HepG2 (cell line): ENCODE data around the gene ZNF684. TPM values are rescaled to one million over a fixed set of nuclear protein-coding genes. Genes with fewer than 3 reads are reported as not detected.

ENCODE experiments used
- CEBPG ChIP-seq: IDR thresholded peaks from 2 replicates; pipeline ENCODE4 v1.6.1; 2016
- CREBL2 ChIP-seq: sonication (generic); formaldehyde crosslinking; IDR thresholded peaks from 2 replicates; pipeline ENCODE4 v1.8.1; 2023; ENCODE audit warnings: missing genetic modification reagents, mild to moderate bottlenecking, borderline replicate concordance
- HMG20A ChIP-seq: IDR thresholded peaks from 2 replicates; pipeline ENCODE4 v1.6.1; 2016; ENCODE audit warnings: borderline replicate concordance
- KDM5A ChIP-seq: fragments of 200-600 bp; sonication (generic); IDR thresholded peaks from 2 replicates; pipeline ENCODE4 v1.7.0; 2018; ENCODE audit warnings: antibody characterized with exemption, mild to moderate bottlenecking, low read length, borderline replicate concordance
- MXD3 ChIP-seq: IDR thresholded peaks from 2 replicates; pipeline ENCODE4 v1.6.1; 2016; ENCODE audit warnings: mild to moderate bottlenecking, missing biosample characterization, missing genetic modification reagents
- MXD4 ChIP-seq: IDR thresholded peaks from 2 replicates; pipeline ENCODE4 v1.6.1; 2016; ENCODE audit warnings: mild to moderate bottlenecking, missing biosample characterization, missing genetic modification reagents
- NKX3-1 ChIP-seq: sonication (generic); formaldehyde crosslinking; IDR thresholded peaks from 2 replicates; pipeline ENCODE4 v1.5.0; 2020; ENCODE audit warnings: missing genetic modification reagents
- SMAD1 ChIP-seq: sonication (generic); formaldehyde crosslinking; IDR thresholded peaks from 2 replicates; pipeline ENCODE4 v1.4.0; 2020; ENCODE audit warnings: missing genetic modification reagents, low read depth, mild to moderate bottlenecking, borderline replicate concordance
- SP1 ChIP-seq, 2 experiments: fragments of 450-650 bp in 1 of 2; sonication (generic) in 1 of 2; formaldehyde crosslinking in 1 of 2; IDR thresholded peaks; 2 replicates each; pipeline versions ENCODE4 v1.4.0 to v1.6.1; 2016 to 2020; ENCODE audit warnings: missing genetic modification reagents in 1 of 2
- TARDBP ChIP-seq: sonication (generic); formaldehyde crosslinking; IDR thresholded peaks from 2 replicates; pipeline ENCODE4 v1.8.0; 2022; ENCODE audit warnings: mild to moderate bottlenecking, missing genetic modification reagents
- ZEB1 ChIP-seq: IDR thresholded peaks from 2 replicates; pipeline ENCODE4 v1.6.1; 2012; ENCODE audit warnings: mild to moderate bottlenecking, low read depth, inconsistent platforms; ENCODE audit not compliant: insufficient replicate concordance
- ZKSCAN1 ChIP-seq: fragments of 150-350 bp; IDR thresholded peaks from 2 replicates; pipeline ENCODE4 v1.6.1; 2014; ENCODE audit warnings: low read length
- ZMYM3 ChIP-seq: sonication (generic); formaldehyde crosslinking; IDR thresholded peaks from 2 replicates; pipeline ENCODE4 v1.5.1; 2020; ENCODE audit warnings: mild to moderate bottlenecking, missing genetic modification reagents
- ZNF101 ChIP-seq: sonication (generic); formaldehyde crosslinking; IDR thresholded peaks from 2 replicates; pipeline ENCODE4 v1.4.0; 2020; ENCODE audit warnings: mild to moderate bottlenecking, low read depth, missing genetic modification reagents, borderline replicate concordance
- ZNF138 ChIP-seq: sonication (generic); formaldehyde crosslinking; IDR thresholded peaks from 2 replicates; pipeline ENCODE4 v1.5.0; 2020; ENCODE audit warnings: mild to moderate bottlenecking, low read depth, missing genetic modification reagents
- ZNF251 ChIP-seq: sonication (generic); formaldehyde crosslinking; IDR thresholded peaks from 2 replicates; pipeline ENCODE4 v1.9.0; 2021; ENCODE audit warnings: mild to moderate bottlenecking, missing genetic modification reagents
- ZNF34 ChIP-seq: sonication (generic); formaldehyde crosslinking; IDR thresholded peaks from 2 replicates; pipeline ENCODE4 v1.4.0; 2020; ENCODE audit warnings: mild to moderate bottlenecking, missing genetic modification reagents, borderline replicate concordance
- ZNF773 ChIP-seq: sonication (generic); formaldehyde crosslinking; IDR thresholded peaks from 2 replicates; pipeline ENCODE4 v1.4.0; 2020; ENCODE audit warnings: missing genetic modification reagents, borderline replicate concordance
- polyA plus RNA-seq, 8 experiments: library from polyadenylated mRNA; depleted of rRNA in 3 of 8; stranded (reverse) in 7 of 8; unstranded in 1 of 8; fragments of >200 nt; fragmentation: Illumina TruSeq in 4 of 8; extraction: Trizol in 4 of 8; gene quantifications; 2 replicates each; pipeline versions ENCODE4 v1.2.1 to v1.2.3, GENCODE V29; 2011 to 2016; ENCODE audit warnings: low read depth in 4 of 8, missing spikeins in 1 of 8, mixed read lengths in 1 of 8; ENCODE audit not compliant: insufficient read depth in 1 of 8
- total RNA-seq, 5 experiments: library from RNA; depleted of rRNA; stranded (reverse); fragments of >200 nt; fragmentation: Illumina TruSeq; extraction: Trizol; gene quantifications; 2 replicates each; pipeline ENCODE4 v1.2.3, GENCODE V29; 2016; ENCODE audit warnings: low read depth in 1 of 5
- TF ChIP-seq, protein P1 (sequence below): sonication (generic); formaldehyde crosslinking; IDR thresholded peaks from 2 replicates; pipeline ENCODE4 v1.4.0; 2020; ENCODE audit warnings: mild to moderate bottlenecking, missing genetic modification reagents
- TF ChIP-seq, protein P2 (sequence below): sonication (generic); formaldehyde crosslinking; IDR thresholded peaks from 2 replicates; pipeline ENCODE4 v1.8.0; 2022; ENCODE audit warnings: missing genetic modification reagents, mild to moderate bottlenecking, moderate library complexity, borderline replicate concordance
- TF ChIP-seq, protein P3 (sequence below): sonication (generic); formaldehyde crosslinking; IDR thresholded peaks from 2 replicates; pipeline ENCODE4 v1.5.1; 2020; ENCODE audit warnings: mild to moderate bottlenecking, missing genetic modification reagents

ZNF684 gene
- total and polyA plus RNA-seq, 2 of the 13 experiments (the other 11 are each of a cell fraction or from before 2014, with no cell fraction given), result 6.5 to 15.2 TPM

DNA sequence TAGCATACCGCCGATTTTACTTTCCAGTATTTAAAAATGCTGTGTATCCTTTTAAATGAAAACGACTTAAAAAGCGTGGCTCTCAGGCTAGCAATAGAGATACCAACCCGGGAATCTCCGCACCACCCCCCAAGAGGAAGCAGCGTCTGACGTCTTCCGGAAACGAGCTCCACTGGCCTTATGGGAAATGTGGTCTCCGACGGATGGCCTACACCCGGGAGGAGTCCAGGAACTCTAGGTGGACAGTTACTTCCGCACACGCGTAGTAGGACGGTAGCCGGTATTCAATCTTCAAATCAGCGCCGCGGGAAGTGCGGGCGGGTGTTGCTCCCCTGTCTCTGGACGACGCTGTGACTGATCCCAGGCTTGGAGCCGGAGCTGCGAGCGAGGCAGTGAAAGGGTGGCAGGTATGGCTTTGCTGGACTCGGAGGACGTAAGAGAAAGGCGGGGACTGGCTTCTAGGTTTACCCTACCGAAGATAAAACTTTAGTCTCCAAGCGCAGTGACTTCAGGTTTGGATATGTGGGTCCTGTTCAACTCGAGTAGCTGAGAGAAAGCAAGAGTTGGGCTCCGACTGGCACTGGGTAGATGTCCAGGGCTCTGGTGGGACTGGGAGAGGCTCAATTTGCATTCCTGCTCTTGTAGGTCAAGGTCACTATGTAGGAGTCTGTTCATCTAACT lies at the start of gene ZNF684 (continued):
- TF ChIP-seq MXD4 (peak; percentile 76; the same call in 1 of the 2 replicates), TARDBP (CRISPR knock-in tag) (peak; percentile 61; the same call in 1 of the 2 replicates), SMAD1 (CRISPR knock-in tag) (no peak), HMG20A (peak; percentile 10; the same call in 1 of the 2 replicates), ZNF773 (CRISPR knock-in tag) (no peak), ZNF138 (no peak), ZNF34 (no peak), ZNF101 (no peak), CREBL2 (CRISPR knock-in tag) (no peak), ZNF251 (no peak), CEBPG (CRISPR knock-in tag) (no peak), KDM5A (peak; percentile 71; the same call in 1 of the 2 replicates), SP1 (IDR thresholded peaks at IDR 0.05) (no peak), SP1 (CRISPR knock-in tag; IDR thresholded peaks at IDR 0.05) (no peak; the same call in 1 of the 2 replicates), MXD3 (CRISPR knock-in tag) (no peak), ZKSCAN1 (peak; percentile 99), ZMYM3 (CRISPR knock-in tag) (0 out of 2 replicates have a peak, but pooled peaks have one; percentile 24), NKX3-1 (CRISPR knock-in tag) (no peak), ZEB1 (no peak)
- TF ChIP-seq, protein P1, sequence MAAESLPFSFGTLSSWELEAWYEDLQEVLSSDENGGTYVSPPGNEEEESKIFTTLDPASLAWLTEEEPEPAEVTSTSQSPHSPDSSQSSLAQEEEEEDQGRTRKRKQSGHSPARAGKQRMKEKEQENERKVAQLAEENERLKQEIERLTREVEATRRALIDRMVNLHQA (CRISPR knock-in tag), result no peak
- TF ChIP-seq, protein P2, sequence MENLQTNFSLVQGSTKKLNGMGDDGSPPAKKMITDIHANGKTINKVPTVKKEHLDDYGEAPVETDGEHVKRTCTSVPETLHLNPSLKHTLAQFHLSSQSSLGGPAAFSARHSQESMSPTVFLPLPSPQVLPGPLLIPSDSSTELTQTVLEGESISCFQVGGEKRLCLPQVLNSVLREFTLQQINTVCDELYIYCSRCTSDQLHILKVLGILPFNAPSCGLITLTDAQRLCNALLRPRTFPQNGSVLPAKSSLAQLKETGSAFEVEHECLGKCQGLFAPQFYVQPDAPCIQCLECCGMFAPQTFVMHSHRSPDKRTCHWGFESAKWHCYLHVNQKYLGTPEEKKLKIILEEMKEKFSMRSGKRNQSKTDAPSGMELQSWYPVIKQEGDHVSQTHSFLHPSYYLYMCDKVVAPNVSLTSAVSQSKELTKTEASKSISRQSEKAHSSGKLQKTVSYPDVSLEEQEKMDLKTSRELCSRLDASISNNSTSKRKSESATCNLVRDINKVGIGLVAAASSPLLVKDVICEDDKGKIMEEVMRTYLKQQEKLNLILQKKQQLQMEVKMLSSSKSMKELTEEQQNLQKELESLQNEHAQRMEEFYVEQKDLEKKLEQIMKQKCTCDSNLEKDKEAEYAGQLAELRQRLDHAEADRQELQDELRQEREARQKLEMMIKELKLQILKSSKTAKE (CRISPR knock-in tag), result no peak
- TF ChIP-seq, protein P3, sequence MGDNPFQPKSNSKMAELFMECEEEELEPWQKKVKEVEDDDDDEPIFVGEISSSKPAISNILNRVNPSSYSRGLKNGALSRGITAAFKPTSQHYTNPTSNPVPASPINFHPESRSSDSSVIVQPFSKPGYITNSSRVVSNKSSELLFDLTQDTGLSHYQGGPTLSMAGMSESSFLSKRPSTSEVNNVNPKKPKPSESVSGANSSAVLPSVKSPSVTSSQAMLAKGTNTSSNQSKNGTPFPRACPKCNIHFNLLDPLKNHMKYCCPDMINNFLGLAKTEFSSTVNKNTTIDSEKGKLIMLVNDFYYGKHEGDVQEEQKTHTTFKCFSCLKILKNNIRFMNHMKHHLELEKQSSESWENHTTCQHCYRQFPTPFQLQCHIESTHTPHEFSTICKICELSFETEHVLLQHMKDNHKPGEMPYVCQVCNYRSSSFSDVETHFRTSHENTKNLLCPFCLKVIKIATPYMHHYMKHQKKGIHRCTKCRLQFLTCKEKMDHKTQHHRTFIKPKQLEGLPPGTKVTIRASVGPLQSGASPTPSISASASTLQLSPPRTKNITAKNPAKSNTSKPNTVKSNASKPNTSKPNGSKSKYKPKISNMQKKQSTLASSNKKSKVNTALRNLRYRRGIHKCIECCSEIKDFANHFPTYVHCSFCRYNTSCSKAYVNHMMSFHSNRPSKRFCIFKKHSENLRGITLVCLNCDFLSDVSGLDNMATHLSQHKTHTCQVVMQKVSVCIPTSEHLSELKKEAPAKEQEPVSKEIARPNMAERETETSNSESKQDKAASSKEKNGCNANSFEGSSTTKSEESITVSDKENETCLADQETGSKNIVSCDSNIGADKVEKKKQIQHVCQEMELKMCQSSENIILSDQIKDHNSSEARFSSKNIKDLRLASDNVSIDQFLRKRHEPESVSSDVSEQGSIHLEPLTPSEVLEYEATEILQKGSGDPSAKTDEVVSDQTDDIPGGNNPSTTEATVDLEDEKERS (CRISPR knock-in tag), result peak; percentile 56; the same call in 1 of the 2 replicates
